Right cardiac atrium (tissue), 5 donors: ENCODE data around the gene FBLN5. TPM values are rescaled to one million over a fixed set of nuclear protein-coding genes. Genes with fewer than 3 reads are reported as not detected.

Source experiments
- ATAC-seq, 2 donors: fragments of 200-7000 bp; cut with Tn5 transposase; one replicate each; pipeline versions ENCODE4 v1.8.0 to v1.9.1; 2020; ENCODE audit warnings: moderate library complexity in 2 of 2, mild to moderate bottlenecking in 1 of 2
- DNase-seq, 3 donors: peaks; one replicate each; pipeline ENCODE4 v3.0.0-alpha.2; 2020
- H3K27ac ChIP-seq: one replicate; pipeline ENCODE4 v1.5.1; 2013; ENCODE audit warnings: mild to moderate bottlenecking, low read length, control low read depth, moderate library complexity
- H3K27me3 ChIP-seq: one replicate; pipeline ENCODE4 v1.6.1; 2013; ENCODE audit not compliant: control insufficient read depth, insufficient read depth
- H3K4me1 ChIP-seq: one replicate; pipeline ENCODE4 v1.6.1; 2013; ENCODE audit warnings: low read length; ENCODE audit not compliant: control insufficient read depth, insufficient read depth
- H3K4me3 ChIP-seq: one replicate; pipeline ENCODE4 v1.5.1; 2013; ENCODE audit warnings: low read length, control low read depth
- H3K9me3 ChIP-seq: one replicate; pipeline ENCODE4 v1.6.1; 2013; ENCODE audit warnings: low read length; ENCODE audit not compliant: control insufficient read depth
- whole genome bisulfite sequencing: extraction: QIAGEN DNeasy Blood & Tissue Kit; methylation state at CpG from one replicate; pipeline ENCODE4 v1.1.7; 2013; 5-methylcytosine and 5-hydroxymethylcytosine counted together
- intact Hi-C, 4 donors: fragments of 100-400 bp; cut with DNase I; formaldehyde crosslinking; loops; one replicate each; pipeline versions ENCODE4 v1.11.0 to v1.14.0; 2022 to 2023
- polyA plus RNA-seq: library from polyadenylated mRNA; stranded (reverse); fragments of 200-250 nt; gene quantifications from one replicate; pipeline ENCODE4 v1.2.3, GENCODE V29; 2013
- total RNA-seq, 4 donors: library from RNA; stranded (reverse); fragmentation: NEBNext Ultra II Directional; extraction: Animal tissue kit (Norgen Biotek cat#: 25700); gene quantifications; one replicate each; pipeline ENCODE4 v1.2.1, GENCODE V29; 2021
- donor health status: healthy with polysubstance abuse.
- donor health status: DM: no; HTN: yes; CAD: no.
- donor health status: DM: no; HTN: no; CAD: no.
- donor health status: DM: no; HTN: yes; CAD: no; lungs with severe emphysema.
- donor health status: DM: yes; HTN: yes; CAD: no.

Gene FBLN5
- total and polyA plus RNA-seq, 5 donors = 99.7 to 173 (median 141) TPM

GRCh38 chr14:91843437-91843836, 104.1 kb downstream of the FBLN5 start:
- intact Hi-C loops = no loop called here
- H3K27me3 ChIP-seq = no peaks in the 10 kb centered on the region

GRCh38 chr14:91841065-91841464, 106.4 kb downstream of the FBLN5 start:
- H3K4me1 ChIP-seq = no peaks in the 10 kb centered on the region
- intact Hi-C loops = no loop called here
- DNase-seq (no peak), ATAC-seq (no peak)
- H3K9me3 ChIP-seq = no peaks in the 10 kb centered on the region
- no peaks in the 10 kb centered on the region for H3K27me3 ChIP-seq
- no peak overlapping the region for H3K27ac ChIP-seq
- no peak overlapping the region for H3K4me3 ChIP-seq

More at GRCh38 chr14:91843437-91843836, 104.1 kb downstream of the FBLN5 start:
- Histone ChIP-seq H3K4me3 (no peak overlapping the region), H3K4me1 (no peaks in the 10 kb centered on the region), H3K27ac (no peak overlapping the region), H3K9me3 (no peaks in the 10 kb centered on the region)
- WGBS = 53% methylated on average over 4 of the region's 4 CpGs
- DNase-seq = no peak
- no peak for ATAC-seq

- 94% methylated on average over 1 of the region's 1 CpG for WGBS
- Histone ChIP-seq H3K9me3 (no peaks in the 10 kb centered on the region), H3K4me1 (no peaks in the 10 kb centered on the region), H3K27ac (no peak overlapping the region), H3K27me3 (no peaks in the 10 kb centered on the region), H3K4me3 (no peak overlapping the region)
- no peak for ATAC-seq
- intact Hi-C loops = no loop called here
- no peak for DNase-seq
Observed at GRCh38 chr14:91839749-91840148, 107.7 kb downstream of the FBLN5 start.

GRCh38 chr14:91837076-91837475, 110.4 kb downstream of the FBLN5 start:
- Histone ChIP-seq H3K9me3 (no peaks in the 10 kb centered on the region), H3K4me1 (no peaks in the 10 kb centered on the region), H3K4me3 (peak overlapping the region; percentile 81), H3K27me3 (no peaks in the 10 kb centered on the region), H3K27ac (no peak overlapping the region)
- intact Hi-C loops = no loop called here
- WGBS = 69% methylated on average over 12 of the region's 12 CpGs
- DNase-seq = no peak
- peak in 1 of 2 donors; percentile 12 for ATAC-seq

- DNase-seq (peak; percentile 73 to 89 (median 84)), ATAC-seq (peak; percentile 94 to 96)
- H3K4me1 ChIP-seq = no peaks in the 10 kb centered on the region
- H3K27me3 ChIP-seq = no peaks in the 10 kb centered on the region
- H3K4me3 ChIP-seq = peak overlapping the region; percentile 81
- intact Hi-C loops = no loop called here
- no peaks in the 10 kb centered on the region for H3K9me3 ChIP-seq
- H3K27ac ChIP-seq = peak overlapping the region; percentile 45
- WGBS = 2% methylated on average over 84 of the region's 84 CpGs
Observed at GRCh38 chr14:91835920-91836843, 111.3 kb downstream of the FBLN5 start.

- intact Hi-C loops = no loop called here
- Histone ChIP-seq H3K9me3 (no peaks in the 10 kb centered on the region), H3K27ac (no peak overlapping the region), H3K4me1 (peaks cover 2% of the 10 kb centered on the region), H3K27me3 (no peaks in the 10 kb centered on the region), H3K4me3 (peak overlapping the region; percentile 81)
- DNase-seq (no peak), ATAC-seq (no peak)
- 12% methylated on average over 19 of the region's 19 CpGs for WGBS
Observed at GRCh38 chr14:91835197-91835919, 112.1 kb downstream of the FBLN5 start.

GRCh38 chr14:91834571-91834970, 112.9 kb downstream of the FBLN5 start:
- no peak overlapping the region for H3K27ac ChIP-seq
- no peaks in the 10 kb centered on the region for H3K9me3 ChIP-seq
- H3K4me3 ChIP-seq = peak overlapping the region; percentile 81
- DNase-seq (no peak), ATAC-seq (no peak)
- intact Hi-C loops = no loop called here
- no peaks in the 10 kb centered on the region for H3K27me3 ChIP-seq
- H3K4me1 ChIP-seq = peaks cover 2% of the 10 kb centered on the region
- 59% methylated on average over 2 of the region's 2 CpGs for WGBS

GRCh38 chr14:91831337-91831736, 116.2 kb downstream of the FBLN5 start:
- Histone ChIP-seq H3K27me3 (no peaks in the 10 kb centered on the region), H3K4me3 (no peak overlapping the region), H3K9me3 (no peaks in the 10 kb centered on the region), H3K4me1 (peaks cover 2% of the 10 kb centered on the region), H3K27ac (no peak overlapping the region)
- WGBS = 47% methylated on average over 1 of the region's 1 CpG
- ATAC-seq (no peak), DNase-seq (no peak)
- intact Hi-C loops = no loop called here

GRCh38 chr14:91830777-91831176, 116.7 kb downstream of the FBLN5 start:
- intact Hi-C loops = no loop called here
- no peak for DNase-seq
- ATAC-seq = no peak
- 24% methylated on average over 3 of the region's 3 CpGs for WGBS
- H3K9me3 ChIP-seq = no peaks in the 10 kb centered on the region
- peaks cover 2% of the 10 kb centered on the region for H3K4me1 ChIP-seq
- no peaks in the 10 kb centered on the region for H3K27me3 ChIP-seq
- H3K27ac ChIP-seq = no peak overlapping the region
- no peak overlapping the region for H3K4me3 ChIP-seq

GRCh38 chr14:91829511-91829910, 118.0 kb downstream of the FBLN5 start:
- intact Hi-C loops = no loop called here
- no peaks in the 10 kb centered on the region for H3K9me3 ChIP-seq
- ATAC-seq = no peak
- no peaks in the 10 kb centered on the region for H3K27me3 ChIP-seq
- no peak overlapping the region for H3K27ac ChIP-seq
- peaks cover 2% of the 10 kb centered on the region for H3K4me1 ChIP-seq
- no peak overlapping the region for H3K4me3 ChIP-seq
- WGBS = 43% methylated on average over 2 of the region's 2 CpGs
- DNase-seq = no peak

GRCh38 chr14:91827746-91828145, 119.7 kb downstream of the FBLN5 start:
- Histone ChIP-seq H3K27ac (no peak overlapping the region), H3K9me3 (no peaks in the 10 kb centered on the region), H3K27me3 (no peaks in the 10 kb centered on the region), H3K4me3 (no peak overlapping the region), H3K4me1 (peaks cover 2% of the 10 kb centered on the region)
- no peak for DNase-seq
- no peak for ATAC-seq
- 97% methylated on average over 1 of the region's 1 CpG for WGBS
- intact Hi-C loops = no loop called here
